Activated CD8-positive, alpha-beta T cell treated with anti-CD3 and anti-CD28 coated beads for 36 hours (primary cell): ENCODE measurements around the gene ZCCHC13. TPM values are rescaled to one million over a fixed set of nuclear protein-coding genes. Genes with fewer than 3 reads are reported as not detected.
"Not testable (repeated sequence)": the region's sequence is repeated elsewhere in the genome, so short reads cannot be mapped to it uniquely, and the experiment has no call there.

Source experiments
- ATAC-seq: fragments of 200-7000 bp; cut with Tn5 transposase; one replicate; pipeline ENCODE4 v1.10.0; 2021; ENCODE audit warnings: mild to moderate bottlenecking, moderate library complexity
- CTCF ChIA-PET: fragments of 350-600 bp; sonication (Branson Sonifier 250); formaldehyde crosslinking; loops from one replicate; lab custom pipeline; 2021; ENCODE audit warnings: antibody characterized with exemption; lab: Charles Lee
- POLR2A ChIA-PET: fragments of 350-600 bp; sonication (Branson Sonifier 250); formaldehyde crosslinking; loops from one replicate; lab custom pipeline; 2021; ENCODE audit warnings: antibody characterized with exemption; lab: Charles Lee
- DNase-seq: peaks from one replicate; pipeline ENCODE4 v3.0.0-alpha.2; 2020
- H3K27ac Mint-ChIP-seq: one replicate; pipeline ENCODE4 v1.8.0; 2021; ENCODE audit warnings: mild to moderate bottlenecking, mixed read lengths
- H3K27me3 Mint-ChIP-seq: one replicate; pipeline ENCODE4 v1.8.0; 2021; ENCODE audit warnings: mixed read lengths
- H3K36me3 Mint-ChIP-seq: one replicate; pipeline ENCODE4 v1.8.0; 2021; ENCODE audit warnings: low read depth, mixed read lengths
- H3K4me1 Mint-ChIP-seq: one replicate; pipeline ENCODE4 v1.8.0; 2021; ENCODE audit warnings: low read depth, mixed read lengths
- H3K4me3 Mint-ChIP-seq: one replicate; pipeline ENCODE4 v1.8.0; 2021; ENCODE audit warnings: mild to moderate bottlenecking, moderate library complexity, mixed read lengths
- H3K9me3 Mint-ChIP-seq: one replicate; pipeline ENCODE4 v1.8.0; 2021; ENCODE audit warnings: mixed read lengths
- CTCF ChIP-seq: fragments of 200-600 bp; IDR thresholded peaks from one replicate; pipeline ENCODE4 v1.8.0; 2022; ENCODE audit warnings: antibody characterized with exemption, mild to moderate bottlenecking
- intact Hi-C: fragments of 100-400 bp; cut with micrococcal nuclease; formaldehyde crosslinking; loops from one replicate; pipeline ENCODE4 v1.10.0; 2022
- total RNA-seq, 2 experiments: library from RNA; stranded (reverse); gene quantifications; one replicate each; pipeline ENCODE4 v1.2.3, GENCODE V29; 2021

ZCCHC13 gene
- total RNA-seq, 2 experiments from 2014 or later: not detected

DNA sequence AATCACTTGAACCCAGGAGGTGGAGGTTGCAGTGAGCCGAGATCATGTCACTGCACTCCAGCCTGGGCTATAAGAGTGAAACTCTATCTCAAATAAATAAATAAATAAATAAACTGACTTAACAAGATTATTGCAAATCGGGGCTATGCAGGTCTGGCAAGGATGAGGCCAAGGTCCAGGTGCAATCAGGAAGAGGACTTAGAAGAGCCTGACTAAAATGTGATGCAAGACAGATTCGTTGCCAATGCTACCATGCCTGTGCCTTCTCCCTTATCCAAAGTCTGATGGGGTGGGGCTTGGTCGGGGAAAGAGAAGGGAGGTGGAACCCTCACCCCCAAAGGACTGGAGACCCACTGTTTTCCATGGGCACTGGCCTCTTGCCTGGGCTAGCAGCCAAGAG is 14.7 kb downstream of the ZCCHC13 start:
- ATAC-seq (no peak), DNase-seq (no peak)
- ChIA-PET CTCF (no interaction called here), POLR2A (no interaction called here)
- H3K9me3 Mint-ChIP-seq: no peaks in the 10 kb centered on the region
- H3K27ac Mint-ChIP-seq: no peak overlapping the region
- H3K36me3 Mint-ChIP-seq: no peaks in the 10 kb centered on the region
- intact Hi-C loops: no loop called here
- no peak for TF ChIP-seq CTCF
- no peaks in the 10 kb centered on the region for H3K4me1 Mint-ChIP-seq
- no peak overlapping the region for H3K4me3 Mint-ChIP-seq
- no peaks in the 10 kb centered on the region for H3K27me3 Mint-ChIP-seq

- CTCF ChIA-PET: not testable (repeated sequence)
Measured at GRCh38 chrX:74319321-74319720, 15.3 kb downstream of the ZCCHC13 start.

DNA sequence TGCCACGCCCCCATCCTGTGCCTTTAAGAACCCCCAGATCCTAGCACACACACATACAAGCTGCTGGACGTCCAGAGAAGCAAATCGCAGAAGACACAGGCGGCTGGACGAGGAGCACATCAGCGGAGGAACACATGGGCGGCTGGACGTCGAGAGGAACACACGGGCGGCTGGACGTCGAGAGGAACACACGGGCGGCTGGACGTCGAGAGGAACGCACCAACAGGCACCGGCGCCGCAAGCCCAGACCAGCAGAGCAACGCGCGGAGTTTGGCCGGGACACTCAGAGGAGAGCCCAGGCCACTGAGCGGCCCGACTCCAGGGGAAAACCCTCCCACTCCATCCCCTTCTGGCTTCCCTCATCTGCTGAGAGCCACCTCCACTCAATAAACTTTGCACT is 17.2 kb downstream of the ZCCHC13 start:
- Mint-ChIP-seq H3K4me1 (no peaks in the 10 kb centered on the region), H3K27ac (no peak overlapping the region), H3K4me3 (no peak overlapping the region), H3K27me3 (no peaks in the 10 kb centered on the region), H3K9me3 (no peaks in the 10 kb centered on the region), H3K36me3 (no peaks in the 10 kb centered on the region)
- ChIA-PET POLR2A (no interaction called here), CTCF (interaction anchor here (1.0 kb wide), 1 partner anchor 22 kb away, joined by 4 read pairs; no protein-coding TSS in a partner anchor)
- ATAC-seq (no peak), DNase-seq (no peak)
- TF ChIP-seq CTCF: no peak
- intact Hi-C loops: no loop called here

More at GRCh38 chrX:74319321-74319720, 15.3 kb downstream of the ZCCHC13 start:
- H3K27ac Mint-ChIP-seq, ATAC-seq, H3K36me3 Mint-ChIP-seq, H3K9me3 Mint-ChIP-seq, H3K4me3 Mint-ChIP-seq, intact Hi-C loops, POLR2A ChIA-PET, H3K27me3 Mint-ChIP-seq, H3K4me1 Mint-ChIP-seq, DNase-seq: not testable (repeated sequence)

DNA sequence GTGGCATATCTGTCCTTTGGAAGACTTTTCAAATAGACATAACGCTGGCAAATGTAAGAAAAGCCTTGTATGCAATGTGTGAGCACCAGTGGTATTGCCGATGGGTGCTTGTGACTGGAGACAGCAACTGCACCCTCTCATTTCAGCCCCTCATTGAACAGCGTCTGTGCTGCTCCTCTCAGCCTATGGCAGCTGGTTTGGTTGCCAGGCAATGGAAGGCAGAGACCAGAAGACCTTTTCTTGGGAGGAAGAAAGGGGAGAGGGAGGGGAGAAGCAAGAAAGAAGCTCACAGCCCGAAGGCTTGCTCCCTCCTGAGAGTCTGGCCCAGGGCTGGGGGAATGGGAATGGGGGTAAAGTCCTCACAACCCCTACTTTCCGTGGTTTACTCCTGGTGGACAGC is 20.2 kb downstream of the ZCCHC13 start:
- DNase-seq: no peak
- Mint-ChIP-seq H3K36me3 (no peaks in the 10 kb centered on the region), H3K9me3 (no peaks in the 10 kb centered on the region), H3K4me3 (no peak overlapping the region), H3K27me3 (no peaks in the 10 kb centered on the region), H3K4me1 (no peaks in the 10 kb centered on the region), H3K27ac (no peak overlapping the region)
- POLR2A ChIA-PET: no interaction called here
- CTCF ChIA-PET: interaction anchor here (0.6 kb wide), 1 partner anchor 212 kb away, joined by 3 read pairs; no protein-coding TSS in a partner anchor
- TF ChIP-seq CTCF: no peak
- no peak for ATAC-seq
- intact Hi-C loops: no loop called here

DNA sequence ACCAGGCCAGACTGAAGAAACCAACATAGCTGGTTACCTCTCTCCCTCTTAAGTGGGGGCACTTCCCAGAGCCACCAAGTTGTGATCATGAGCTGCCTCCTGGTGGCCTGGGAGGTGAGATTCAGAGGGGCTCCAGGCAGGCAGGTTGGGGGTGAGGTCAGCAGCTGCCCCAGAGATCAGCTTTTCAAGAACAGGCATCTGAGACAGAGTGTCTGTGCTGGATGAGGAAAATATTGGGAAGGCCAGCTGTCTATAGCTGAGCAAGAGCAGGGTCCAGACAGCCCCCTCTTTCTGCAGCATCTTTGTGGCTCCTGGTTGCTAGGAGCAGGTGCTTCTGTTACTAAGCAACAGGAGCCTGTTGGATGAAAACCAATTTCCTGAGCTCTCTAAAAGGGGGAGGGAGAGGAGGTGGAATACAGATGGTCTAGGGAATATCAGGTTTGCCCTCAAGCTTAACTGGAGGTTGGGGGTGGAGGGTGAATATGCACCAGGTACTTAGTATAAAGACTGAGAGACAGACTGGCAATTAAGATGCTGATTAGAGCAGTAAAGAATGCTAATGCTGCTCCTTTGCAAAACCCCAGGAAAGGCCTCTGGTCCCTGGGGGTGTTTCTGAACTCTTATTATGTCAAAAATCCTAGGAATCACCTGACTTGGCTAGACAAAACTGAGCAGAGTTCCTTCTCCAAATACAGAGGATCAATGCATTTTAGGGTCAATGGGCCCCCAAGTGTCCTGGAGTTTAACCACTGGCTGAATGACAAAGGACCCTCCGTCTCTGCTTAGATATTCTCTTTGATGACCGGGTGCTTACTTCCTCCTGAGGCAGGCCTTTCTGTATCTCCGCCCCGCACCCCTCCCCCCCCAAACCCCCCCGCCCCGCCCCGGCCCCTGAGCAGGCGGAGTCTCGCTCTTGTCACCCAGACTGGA is 21.4 kb downstream of the ZCCHC13 start:
- DNase-seq: peak; percentile 13
- ATAC-seq: peak; percentile 47
- intact Hi-C loops: no loop called here
- no peak for TF ChIP-seq CTCF
- Mint-ChIP-seq H3K4me1 (no peaks in the 10 kb centered on the region), H3K27me3 (no peaks in the 10 kb centered on the region), H3K27ac (no peak overlapping the region), H3K36me3 (no peaks in the 10 kb centered on the region), H3K9me3 (no peaks in the 10 kb centered on the region), H3K4me3 (no peak overlapping the region)
- ChIA-PET POLR2A (no interaction called here), CTCF (no interaction called here)
